HG02884 (cell line): ENCODE measurements around the gene CTBP2.

ENCODE experiments used
- ATAC-seq: cut with Tn5 transposase; IDR thresholded peaks from one replicate; pipeline ENCODE4 v1.9.1; 2021; ENCODE audit warnings: mild to moderate bottlenecking, moderate library complexity; ENCODE audit not compliant: unreplicated experiment

The CTBP2 gene

GRCh38 chr10:125159932-125160855, at the start of gene CTBP2:
CTBP2 (minus strand) TSS chr10:125160563.
- ATAC-seq, result no peak

- ATAC-seq, result no peak
Observed at GRCh38 chr10:125209591-125210355, 49.4 kb upstream of the CTBP2 start.

GRCh38 chr10:125208854-125209565, 48.6 kb upstream of the CTBP2 start:
- no peak for ATAC-seq

GRCh38 chr10:125206623-125207022, 46.3 kb upstream of the CTBP2 start:
- ATAC-seq, result no peak

GRCh38 chr10:125205431-125205830, 45.1 kb upstream of the CTBP2 start:
- ATAC-seq, result no peak

- no peak for ATAC-seq
Observed at GRCh38 chr10:125204400-125204799, 44.0 kb upstream of the CTBP2 start.

GRCh38 chr10:125203186-125203800, 42.9 kb upstream of the CTBP2 start:
- ATAC-seq, result no peak

GRCh38 chr10:125201791-125202622, 41.6 kb upstream of the CTBP2 start:
- no peak for ATAC-seq

GRCh38 chr10:125201108-125201524, 40.8 kb upstream of the CTBP2 start:
- peak; percentile 97 for ATAC-seq

GRCh38 chr10:125200396-125200795, 40.0 kb upstream of the CTBP2 start:
- ATAC-seq, result no peak

GRCh38 chr10:125199270-125199669, 38.9 kb upstream of the CTBP2 start:
- no peak for ATAC-seq

GRCh38 chr10:125194814-125195213, 34.5 kb upstream of the CTBP2 start:
- no peak for ATAC-seq

GRCh38 chr10:125193306-125193877, 33.0 kb upstream of the CTBP2 start:
- no peak for ATAC-seq

GRCh38 chr10:125192620-125193019, 32.3 kb upstream of the CTBP2 start:
- ATAC-seq, result no peak

GRCh38 chr10:125192005-125192404, 31.6 kb upstream of the CTBP2 start:
- no peak for ATAC-seq

- no peak for ATAC-seq
Observed at GRCh38 chr10:125190946-125191345, 30.6 kb upstream of the CTBP2 start.

- ATAC-seq, result no peak
Observed at GRCh38 chr10:125190414-125190813, 30.1 kb upstream of the CTBP2 start.

GRCh38 chr10:125189162-125189561, 28.8 kb upstream of the CTBP2 start:
- ATAC-seq, result no peak
